ENCODE data around the gene CUEDC2.
A peak's percentile ranks its signal among the peaks of the same experiment; 100 is the strongest.

CUEDC2 gene

GRCh38 chr10:102437515-102437914 is 5.1 kb upstream of the CUEDC2 start:
- Histone ChIP-seq H3K9me3 (ENCODE audit: insufficient read depth, low read length) (no peaks in the 10 kb centered on the region), H3K79me2 (ENCODE audit: low read length) (no peaks in the 10 kb centered on the region), H3K27ac (ENCODE audit: low read length) (no peak overlapping the region), H3K27me3 (ENCODE audit: low read depth, low read length) (no peaks in the 10 kb centered on the region), H4K20me1 (ENCODE audit: insufficient read depth, low read length) (no peaks in the 10 kb centered on the region), H3K4me2 (ENCODE audit: low read length) (no peak overlapping the region), H3K4me3 (ENCODE audit: low read length) (no peak overlapping the region), H2AFZ (ENCODE audit: low read depth, low read length) (no peak overlapping the region), H3K36me3 (replicated peaks; ENCODE audit: low read depth, low read length) (no peaks in the 10 kb centered on the region), H3K9ac (ENCODE audit: low read length) (no peak overlapping the region), H3K4me1 (ENCODE audit: low read length) (peaks cover 25% of the 10 kb centered on the region)
- TF ChIP-seq CTCF (IDR thresholded peaks at IDR 0.05; ENCODE audit: low read depth, low read length), result no peak
- TF ChIP-seq EZH2phosphoT487 (IDR thresholded peaks at IDR 0.05; ENCODE audit: low read depth), result no peak

- H2AFZ ChIP-seq (ENCODE audit: low read depth, low read length), result no peak overlapping the region
- peak overlapping the region; percentile 73; the same call in 1 of the 2 replicates for H3K4me3 ChIP-seq (ENCODE audit: low read length)
- H3K9ac ChIP-seq (ENCODE audit: low read length), result no peak overlapping the region
- H4K20me1 ChIP-seq (ENCODE audit: insufficient read depth, low read length), result no peaks in the 10 kb centered on the region
- peak overlapping the region; percentile 88 for H3K4me2 ChIP-seq (ENCODE audit: low read length)
- TF ChIP-seq EZH2phosphoT487 (IDR thresholded peaks at IDR 0.05; ENCODE audit: low read depth) (no peak), CTCF (IDR thresholded peaks at IDR 0.05; ENCODE audit: low read depth, low read length) (no peak)
- no peaks in the 10 kb centered on the region for H3K9me3 ChIP-seq (ENCODE audit: insufficient read depth, low read length)
- H3K4me1 ChIP-seq (ENCODE audit: low read length), result peaks cover 29% of the 10 kb centered on the region
- peaks cover 10% of the 10 kb centered on the region for H3K79me2 ChIP-seq (ENCODE audit: low read length)
- no peaks in the 10 kb centered on the region for H3K36me3 ChIP-seq (replicated peaks; ENCODE audit: low read depth, low read length)
- no peaks in the 10 kb centered on the region for H3K27me3 ChIP-seq (ENCODE audit: low read depth, low read length)
- no peak overlapping the region for H3K27ac ChIP-seq (ENCODE audit: low read length)
Observed at GRCh38 chr10:102436312-102436711, 3.9 kb upstream of the CUEDC2 start.

GRCh38 chr10:102435529-102436233 is 3.3 kb upstream of the CUEDC2 start:
- Histone ChIP-seq H3K4me1 (ENCODE audit: low read length) (peaks cover 30% of the 10 kb centered on the region), H3K9me3 (ENCODE audit: insufficient read depth, low read length) (no peaks in the 10 kb centered on the region), H3K79me2 (ENCODE audit: low read length) (peaks cover 13% of the 10 kb centered on the region), H3K36me3 (replicated peaks; ENCODE audit: low read depth, low read length) (no peaks in the 10 kb centered on the region), H4K20me1 (ENCODE audit: insufficient read depth, low read length) (no peaks in the 10 kb centered on the region), H3K4me2 (ENCODE audit: low read length) (peak overlapping the region; percentile 88), H2AFZ (ENCODE audit: low read depth, low read length) (peak overlapping the region; percentile 88), H3K9ac (ENCODE audit: low read length) (peak overlapping the region; percentile 52), H3K27ac (ENCODE audit: low read length) (no peak overlapping the region), H3K27me3 (ENCODE audit: low read depth, low read length) (no peaks in the 10 kb centered on the region), H3K4me3 (ENCODE audit: low read length) (peak overlapping the region; percentile 73)
- TF ChIP-seq CTCF (IDR thresholded peaks at IDR 0.05; ENCODE audit: low read depth, low read length), result no peak

GRCh38 chr10:102435133-102435497 is 2.7 kb upstream of the CUEDC2 start:
- Histone ChIP-seq H3K27me3 (ENCODE audit: low read depth, low read length) (no peaks in the 10 kb centered on the region), H3K4me1 (ENCODE audit: low read length) (peaks cover 30% of the 10 kb centered on the region), H3K9ac (ENCODE audit: low read length) (peak overlapping the region; percentile 52), H3K4me3 (ENCODE audit: low read length) (peak overlapping the region; percentile 73), H3K9me3 (ENCODE audit: insufficient read depth, low read length) (no peaks in the 10 kb centered on the region), H3K4me2 (ENCODE audit: low read length) (peak overlapping the region; percentile 88), H3K36me3 (replicated peaks; ENCODE audit: low read depth, low read length) (no peaks in the 10 kb centered on the region), H4K20me1 (ENCODE audit: insufficient read depth, low read length) (no peaks in the 10 kb centered on the region), H3K27ac (ENCODE audit: low read length) (no peak overlapping the region), H3K79me2 (ENCODE audit: low read length) (peaks cover 15% of the 10 kb centered on the region), H2AFZ (ENCODE audit: low read depth, low read length) (peak overlapping the region; percentile 88)
- no peak for TF ChIP-seq CTCF (IDR thresholded peaks at IDR 0.05; ENCODE audit: low read depth, low read length)
- TF ChIP-seq EZH2phosphoT487 (IDR thresholded peaks at IDR 0.05; ENCODE audit: low read depth), result no peak

All from OCI-LY3 (cell line).